HTR-8/SVneo (cell line): ENCODE data around the gene SLC9A8.

Experiments
- DNase-seq: peaks from one replicate; pipeline ENCODE4 v3.0.0; 2011; ENCODE audit warnings: low spot score, mixed read lengths; ENCODE audit not compliant: insufficient read length
- FAIRE-seq: peaks from 2 replicates; lab custom pipeline; 2011; peaks lifted over from hg19 to GRCh38; lab: Jason Lieb, UNC

Gene SLC9A8

GRCh38 chr20:49811825-49812506 lies 662 bp upstream of the SLC9A8 start:
- FAIRE-seq (no peak), DNase-seq (peak; percentile 78)

- DNase-seq (no peak), FAIRE-seq (peak; percentile 74)
Observed at GRCh38 chr20:49813305-49813974, 812 bp downstream of the SLC9A8 start.

GRCh38 chr20:49814057-49814694 lies 1.5 kb downstream of the SLC9A8 start:
- DNase-seq (no peak), FAIRE-seq (peak; percentile 51)

- no peak for DNase-seq
Observed at GRCh38 chr20:49818816-49819215, 6.2 kb downstream of the SLC9A8 start.

GRCh38 chr20:49819702-49820101 lies 7.1 kb downstream of the SLC9A8 start:
- DNase-seq = no peak
- peak; percentile 85 for FAIRE-seq

More at GRCh38 chr20:49818816-49819215, 6.2 kb downstream of the SLC9A8 start:
- no peak for FAIRE-seq

GRCh38 chr20:49821381-49821780 lies 8.8 kb downstream of the SLC9A8 start:
- FAIRE-seq = peak; percentile 58
- DNase-seq = no peak

GRCh38 chr20:49821870-49822331 lies 9.3 kb downstream of the SLC9A8 start:
- DNase-seq = peak; percentile 57
- FAIRE-seq = peak; percentile 86

- peak; percentile 82 for FAIRE-seq
- no peak for DNase-seq
Observed at GRCh38 chr20:49823152-49823847, 10.7 kb downstream of the SLC9A8 start.

- FAIRE-seq = no peak
- DNase-seq = no peak
Observed at GRCh38 chr20:49824206-49824605, 11.6 kb downstream of the SLC9A8 start.

GRCh38 chr20:49825521-49826033 lies 12.9 kb downstream of the SLC9A8 start:
- FAIRE-seq = peak; percentile 26
- DNase-seq = no peak

GRCh38 chr20:49831022-49831769 lies 18.6 kb downstream of the SLC9A8 start:
- DNase-seq (no peak), FAIRE-seq (peak; percentile 69)

GRCh38 chr20:49831770-49832631 lies 19.4 kb downstream of the SLC9A8 start:
- peak; percentile 16 for FAIRE-seq
- no peak for DNase-seq

- DNase-seq (no peak), FAIRE-seq (no peak)
Observed at GRCh38 chr20:49832632-49833327, 20.2 kb downstream of the SLC9A8 start.

- no peak for FAIRE-seq
Observed at GRCh38 chr20:49833483-49833882, 20.9 kb downstream of the SLC9A8 start.

GRCh38 chr20:49835031-49835430 lies 22.4 kb downstream of the SLC9A8 start:
- FAIRE-seq = peak; percentile 79

More at GRCh38 chr20:49833483-49833882, 20.9 kb downstream of the SLC9A8 start:
- no peak for DNase-seq

GRCh38 chr20:49838546-49838945 lies 25.9 kb downstream of the SLC9A8 start:
- FAIRE-seq = peak; percentile 28
- no peak for DNase-seq

More at GRCh38 chr20:49835031-49835430, 22.4 kb downstream of the SLC9A8 start:
- DNase-seq = no peak

GRCh38 chr20:49843139-49843538 lies 30.5 kb downstream of the SLC9A8 start:
- DNase-seq (no peak), FAIRE-seq (no peak)

- DNase-seq (no peak), FAIRE-seq (no peak)
Observed at GRCh38 chr20:49843770-49844380, 31.2 kb downstream of the SLC9A8 start.
